Epidermal melanocyte (primary cell): ENCODE measurements around the gene HOXB6.

Source experiments
- DNase-seq: peaks from one replicate; pipeline ENCODE4 v3.0.0; 2011; ENCODE audit warnings: low spot score; ENCODE audit not compliant: insufficient read length

HOXB6 gene

GRCh38 chr17:48579760-48580554, 24.8 kb downstream of the HOXB6 start:
- no peak for DNase-seq

GRCh38 chr17:48579471-48579759, 25.4 kb downstream of the HOXB6 start:
- no peak for DNase-seq

DNA sequence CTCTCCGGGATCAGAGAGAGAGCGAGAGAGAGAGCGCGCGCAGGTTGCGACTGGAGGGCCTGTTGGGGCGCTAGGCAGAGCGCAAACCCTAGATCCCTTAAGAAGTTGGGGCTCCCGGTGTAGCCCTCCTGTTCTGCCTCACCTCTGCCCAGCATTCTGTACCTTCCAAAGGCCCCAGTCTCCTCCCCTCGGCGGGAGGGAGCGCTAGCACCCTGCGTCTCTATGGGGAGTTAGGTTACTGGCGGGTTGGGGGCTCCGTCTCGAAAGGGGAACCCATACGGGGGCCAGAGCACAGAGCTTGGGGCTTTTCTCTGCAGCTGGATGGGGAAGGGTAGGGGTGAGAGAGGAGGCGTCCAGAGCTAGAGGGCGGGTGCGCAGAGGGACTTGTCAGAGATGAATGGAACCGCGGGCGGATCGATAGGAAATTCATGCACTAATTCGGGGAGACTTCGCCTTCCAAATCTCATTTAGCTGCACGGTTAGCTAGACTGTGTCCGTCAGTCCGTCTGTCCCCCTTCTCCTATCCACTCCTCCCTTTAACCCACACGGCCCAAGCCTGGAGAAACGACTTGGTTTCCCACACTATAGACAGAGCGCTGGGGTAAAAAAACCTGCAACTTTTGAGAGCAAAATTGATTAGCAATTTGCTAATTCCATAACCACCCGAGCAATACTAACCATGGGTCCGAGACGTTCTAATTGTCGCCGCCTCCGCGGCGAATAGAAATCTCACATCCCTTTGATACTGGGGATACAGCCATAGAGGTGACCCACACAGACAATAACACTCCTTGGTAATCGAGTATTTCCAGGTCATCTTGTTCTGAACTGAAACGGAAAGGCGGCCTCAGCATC, 25.9 kb downstream of the HOXB6 start:
- DNase-seq = no peak

DNA sequence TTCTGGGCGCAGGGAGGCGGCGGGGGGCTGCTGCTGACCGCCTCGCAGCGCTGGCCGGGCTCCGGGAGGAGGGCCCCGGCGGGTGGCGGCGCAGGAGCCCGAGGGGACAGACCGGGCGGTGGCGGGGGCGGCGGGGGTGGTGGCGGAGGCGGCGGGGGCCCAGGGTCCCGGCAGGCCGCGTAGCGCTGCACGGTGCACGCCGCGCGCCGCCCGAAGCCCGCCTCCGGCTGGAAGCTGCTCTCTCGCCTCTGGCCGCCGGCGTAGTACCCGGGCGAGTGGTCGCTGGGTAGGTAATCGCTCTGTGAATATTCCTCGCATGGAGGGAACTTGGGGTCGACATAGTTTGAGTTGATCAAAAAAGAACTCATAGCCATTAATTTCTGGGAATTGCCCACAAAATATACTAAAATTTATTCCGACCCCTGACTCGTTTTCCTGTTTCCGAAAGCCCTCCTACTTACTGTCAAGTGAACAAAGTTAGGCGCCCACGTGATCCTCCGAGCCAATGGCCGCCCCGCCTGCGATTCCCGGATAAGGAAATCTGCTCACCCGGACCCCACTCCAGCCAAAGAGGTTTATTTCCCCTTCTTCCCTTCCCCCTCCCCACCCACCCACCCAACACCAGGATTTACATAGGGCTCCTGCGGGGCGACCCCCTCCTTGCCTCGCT, 26.7 kb downstream of the HOXB6 start, which contains the start of gene HOXB4:
Gene HOXB4 (minus strand): TSS at position 405 of the 670 bp plus-strand sequence. CDS start 31 bp downstream, at position 374.
- peak; percentile 90 for DNase-seq

DNA sequence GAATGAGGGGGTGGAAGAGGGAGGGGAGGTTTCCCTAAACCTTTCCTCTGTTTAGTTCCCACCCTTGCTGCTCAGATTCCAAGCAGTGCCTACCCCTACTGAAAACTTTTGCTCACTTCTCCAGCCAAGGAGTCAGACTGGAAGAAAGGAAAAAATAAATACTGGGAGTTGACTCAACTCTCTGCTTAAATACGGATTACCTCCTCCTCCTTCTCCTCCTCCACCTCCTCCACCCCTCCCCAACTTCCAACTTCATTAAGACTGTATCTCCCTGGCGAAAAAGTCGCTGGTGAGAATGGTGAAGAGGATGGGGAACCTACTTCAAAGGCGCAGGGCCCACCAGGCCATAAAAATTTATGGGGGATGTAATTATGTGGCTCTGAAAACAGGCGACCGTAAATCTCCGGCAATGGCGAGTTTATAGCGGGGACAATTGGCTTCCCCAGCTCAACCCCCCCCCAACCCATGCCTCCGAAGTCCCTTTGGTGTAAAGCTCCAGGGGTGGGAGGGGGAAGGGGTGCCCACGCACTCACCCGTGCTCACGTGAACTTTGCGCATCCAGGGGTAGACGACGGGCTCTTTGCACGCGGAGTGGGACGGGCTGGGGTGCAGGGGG, 27.3 kb downstream of the HOXB6 start:
- no peak for DNase-seq

DNA sequence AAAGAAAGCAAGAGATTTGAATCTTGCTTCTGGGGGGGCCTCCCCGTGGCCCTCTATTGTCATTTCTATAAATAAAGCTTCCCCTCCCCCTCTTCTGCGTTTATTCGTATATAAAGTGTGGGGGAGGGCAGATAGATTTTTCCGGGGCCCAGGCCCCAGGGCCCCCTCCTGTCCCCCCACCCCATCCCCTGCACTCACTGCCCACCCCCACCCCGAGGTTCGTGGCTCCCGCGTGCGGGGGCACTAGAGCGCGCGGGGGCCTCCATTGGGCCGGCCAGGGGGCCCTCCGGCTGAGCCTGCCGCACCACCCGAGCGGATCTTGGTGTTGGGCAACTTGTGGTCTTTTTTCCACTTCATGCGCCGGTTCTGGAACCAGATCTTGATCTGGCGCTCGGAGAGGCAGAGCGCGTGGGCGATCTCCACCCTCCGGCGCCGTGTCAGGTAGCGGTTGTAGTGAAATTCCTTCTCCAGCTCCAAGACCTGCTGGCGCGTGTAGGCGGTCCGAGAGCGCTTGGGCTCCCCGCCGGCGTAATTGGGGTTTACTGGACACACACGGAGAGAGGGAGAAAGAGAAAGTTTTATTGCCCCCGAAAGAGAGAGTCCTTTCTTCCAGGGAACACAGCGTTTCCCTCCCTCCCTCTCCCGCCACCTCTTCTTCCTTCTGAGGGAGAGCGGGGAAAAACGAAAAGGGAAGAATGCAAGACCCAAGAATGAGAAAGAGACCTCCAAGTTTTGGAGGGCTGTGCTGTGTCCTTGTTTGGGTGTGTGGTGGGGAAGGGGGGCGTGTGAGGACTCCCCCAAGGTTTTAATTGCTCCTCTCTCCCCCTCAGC, 28.1 kb downstream of the HOXB6 start:
- no peak for DNase-seq

DNA sequence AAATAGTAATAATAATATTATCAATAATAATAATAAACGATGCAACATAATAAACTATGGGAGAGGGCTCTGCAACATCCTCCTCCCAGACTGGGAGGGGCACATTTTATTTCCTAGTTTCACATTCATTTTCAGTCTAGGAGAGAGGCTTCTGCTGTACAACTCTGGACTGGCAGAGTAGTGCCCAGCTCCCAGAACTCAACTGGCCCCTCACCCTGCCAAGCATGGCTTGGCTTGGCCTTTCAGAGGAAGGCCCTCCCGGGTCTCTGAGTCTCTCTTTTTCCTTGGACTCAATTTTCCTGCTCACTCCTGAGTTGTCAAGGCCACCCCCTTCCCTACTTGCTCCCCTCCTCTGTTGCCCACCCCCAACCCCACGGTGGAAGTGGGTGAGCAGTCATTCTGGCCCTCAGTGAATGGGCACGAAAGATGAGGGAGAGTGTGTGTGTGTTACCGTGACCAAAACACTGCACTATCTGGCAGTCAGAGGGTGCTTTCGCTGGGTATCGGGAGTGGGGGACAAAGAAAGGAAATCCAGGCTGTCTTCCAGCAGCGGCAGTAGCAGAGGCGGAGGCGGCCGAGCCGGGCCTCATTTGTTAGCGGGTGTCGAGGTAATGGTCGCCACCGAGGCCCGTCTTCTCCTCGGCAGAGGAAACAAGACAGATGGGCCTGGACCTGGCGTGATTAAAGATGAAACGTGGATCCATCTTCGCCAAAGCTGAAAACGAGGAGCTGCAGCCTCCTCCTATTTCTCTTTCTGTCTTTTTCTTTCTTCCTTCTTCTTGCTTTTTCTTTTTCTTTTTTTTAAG, 28.9 kb downstream of the HOXB6 start:
- DNase-seq = no peak

- no peak for DNase-seq
These were observed 29.7 kb downstream of the HOXB6 start for GRCh38 chr17:48575066-48575582.

DNA sequence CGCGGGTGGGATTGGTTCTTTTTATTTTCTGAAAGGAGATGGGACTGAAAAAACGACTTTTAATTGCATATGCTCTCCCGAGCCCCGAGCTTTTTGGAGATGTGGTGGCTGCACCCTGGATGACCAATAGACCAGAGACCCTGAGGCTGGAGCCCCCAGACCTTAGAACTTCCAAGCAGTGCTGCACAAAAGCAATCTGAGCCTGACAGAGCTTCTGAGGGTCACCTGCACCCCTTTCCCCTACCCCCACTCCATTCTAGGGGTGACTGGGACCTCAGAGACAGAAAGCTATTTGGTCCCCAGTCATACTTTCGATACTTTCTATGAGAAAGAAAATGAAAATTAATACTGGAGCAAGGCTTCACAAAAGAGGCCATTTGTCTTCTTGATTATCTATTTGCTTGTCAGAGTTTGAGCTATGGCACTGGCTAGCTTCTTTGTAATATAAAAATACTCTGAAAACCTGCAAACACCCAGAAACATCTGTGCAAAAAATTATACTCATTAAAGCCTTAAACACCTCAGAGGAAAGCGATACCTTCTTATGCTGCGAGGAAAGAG, 30.2 kb downstream of the HOXB6 start:
- DNase-seq = no peak

GRCh38 chr17:48571826-48572417, 32.9 kb downstream of the HOXB6 start:
- no peak for DNase-seq

DNA sequence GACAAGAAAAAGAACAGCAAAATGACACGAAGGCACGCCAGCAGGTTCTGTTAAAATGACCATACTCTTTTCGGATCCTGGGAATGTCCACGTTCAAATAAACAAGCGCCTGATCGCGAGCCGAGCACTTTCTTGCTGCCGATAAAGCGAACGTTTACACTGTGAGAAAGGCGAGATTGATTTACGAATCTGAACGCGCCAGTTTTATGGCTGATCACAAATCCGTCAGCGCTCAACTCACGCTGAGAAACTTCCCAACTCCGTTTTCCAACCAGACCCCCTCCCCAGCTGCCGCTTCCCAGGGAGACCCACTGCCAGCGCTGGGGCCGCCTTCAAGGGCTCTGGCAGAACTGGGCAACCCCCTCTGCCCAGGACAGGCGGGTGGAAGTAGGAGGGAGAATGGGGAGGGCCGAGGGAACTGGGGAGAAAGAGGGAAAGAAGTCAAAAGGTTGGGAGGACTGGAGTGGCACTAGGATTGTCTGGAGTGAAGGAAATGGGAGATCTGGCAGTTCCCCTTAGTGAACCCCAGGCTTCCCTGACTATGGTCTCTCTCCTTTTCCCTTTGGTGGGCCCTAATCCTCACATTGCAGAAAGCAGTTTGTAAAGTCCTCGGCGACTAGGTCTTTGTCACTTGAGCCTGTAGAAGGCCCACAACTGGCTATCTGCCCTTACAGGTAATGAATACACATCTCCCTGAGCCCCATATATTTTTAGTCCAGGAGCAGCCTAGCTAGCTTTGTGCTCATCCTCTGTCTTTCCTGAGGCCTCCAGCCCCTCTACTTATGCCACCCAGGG, 33.6 kb downstream of the HOXB6 start:
- no peak for DNase-seq

DNA sequence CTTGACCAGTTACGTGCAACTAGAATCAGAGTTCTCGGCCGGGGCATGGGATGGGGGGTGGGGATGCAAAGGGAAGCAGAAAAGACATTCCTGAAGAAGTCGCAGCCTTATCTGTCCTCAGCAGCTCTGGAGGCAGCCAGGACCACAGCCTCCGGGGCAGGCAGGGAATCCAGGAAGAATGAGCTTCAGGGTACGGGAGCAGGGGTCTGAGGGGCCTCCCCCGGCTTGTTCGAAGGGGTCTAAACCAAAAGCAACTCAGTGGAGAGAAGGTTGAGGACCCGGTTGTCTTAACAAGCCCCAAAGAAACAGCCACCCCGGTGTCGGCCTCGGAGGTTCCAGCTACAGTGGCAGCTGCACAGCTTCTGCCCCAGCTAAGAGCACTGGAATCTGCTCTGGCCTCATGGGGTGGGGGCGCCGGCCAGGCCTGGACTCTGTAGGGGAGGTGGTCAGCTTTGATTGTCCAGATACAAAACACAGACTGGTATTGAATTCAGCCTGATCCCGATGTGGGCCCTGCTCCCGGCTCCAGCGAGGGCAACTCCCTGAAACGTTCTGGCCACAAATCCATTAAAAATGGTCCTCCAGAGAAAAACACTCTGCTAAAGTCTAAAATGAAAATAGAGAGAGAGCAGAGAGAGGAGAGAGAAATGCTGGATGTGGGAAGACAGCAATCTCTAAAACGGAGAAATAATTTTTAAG, 34.3 kb downstream of the HOXB6 start:
- DNase-seq = no peak

DNA sequence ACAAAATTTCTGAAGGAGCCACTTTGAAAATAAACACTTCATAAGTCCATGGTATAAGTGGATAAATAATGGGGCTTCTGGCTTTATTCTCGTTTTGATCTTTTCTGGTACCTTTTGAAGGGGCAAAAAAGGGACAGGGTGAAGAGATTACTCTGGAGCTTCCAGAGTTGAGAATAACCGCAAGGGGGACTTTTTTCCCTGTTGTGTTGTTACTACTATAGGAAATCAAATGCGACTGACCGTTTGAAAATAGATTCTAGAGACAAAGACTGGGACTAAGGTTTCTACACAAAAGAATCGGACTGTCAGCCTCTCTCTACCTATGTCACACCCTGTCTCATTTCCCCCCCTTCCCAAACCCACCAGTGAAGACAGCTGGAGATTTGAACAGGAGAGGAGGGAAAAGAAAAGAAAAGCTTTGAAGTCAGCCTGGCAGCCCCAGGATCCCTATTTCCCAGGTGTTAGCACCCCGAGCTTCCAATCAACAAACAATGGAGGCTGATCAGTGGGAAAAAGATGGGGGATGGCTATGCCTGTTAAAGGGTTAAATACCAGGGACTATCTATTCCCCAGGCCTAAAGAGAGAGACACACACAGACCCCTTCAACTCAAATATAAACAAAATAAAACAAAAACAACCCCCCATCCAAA, 35.0 kb downstream of the HOXB6 start:
- DNase-seq = no peak

- no peak for DNase-seq
These were observed 35.6 kb downstream of the HOXB6 start for GRCh38 chr17:48569240-48569582.

DNA sequence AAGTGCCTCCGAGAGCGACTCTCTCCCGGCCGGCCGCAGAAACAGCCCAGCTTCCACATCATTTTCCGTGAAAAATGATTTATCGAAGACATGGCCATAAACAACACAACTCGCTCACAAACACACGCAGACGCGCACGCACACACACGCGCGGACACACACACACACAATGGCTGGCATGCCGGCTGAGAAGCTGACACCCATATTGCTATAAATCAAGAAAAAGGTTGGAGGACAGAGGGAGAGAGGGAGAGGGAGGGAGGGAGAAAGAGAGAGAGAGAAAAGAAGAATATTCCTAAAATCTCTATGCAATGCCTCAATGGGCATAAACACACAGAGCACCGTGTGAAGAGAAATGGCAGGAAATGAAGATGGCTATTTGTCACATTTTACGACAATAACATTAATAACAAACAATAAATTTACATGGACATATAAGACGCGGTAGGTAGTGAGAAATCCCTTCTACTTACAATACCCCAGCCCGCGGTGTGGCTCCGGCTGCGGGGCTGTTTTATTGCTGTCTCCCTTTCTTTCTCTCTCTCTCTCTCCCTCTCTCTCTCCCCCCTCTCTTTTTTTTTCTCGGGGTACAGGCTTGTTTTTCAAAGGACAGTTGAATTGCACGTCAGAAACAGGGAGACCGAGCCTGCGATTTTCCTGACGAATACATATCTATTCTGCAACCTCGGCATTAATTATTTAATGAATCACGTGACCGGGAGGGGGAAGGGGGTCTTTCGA, 36.1 kb downstream of the HOXB6 start:
- DNase-seq = no peak

- DNase-seq = no peak
These were observed 37.0 kb downstream of the HOXB6 start for GRCh38 chr17:48567646-48568354.
